ENCODE data around the gene ZNF76. TPM values are rescaled to one million over a fixed set of nuclear protein-coding genes. Genes with fewer than 3 reads are reported as not detected.

The ZNF76 gene
- total and polyA plus RNA-seq, 9 of the 15 experiments (the other 6 are each of a cell fraction or from before 2014, with no cell fraction given), result 1.2 to 17.8 (median 10.7) TPM

DNA sequence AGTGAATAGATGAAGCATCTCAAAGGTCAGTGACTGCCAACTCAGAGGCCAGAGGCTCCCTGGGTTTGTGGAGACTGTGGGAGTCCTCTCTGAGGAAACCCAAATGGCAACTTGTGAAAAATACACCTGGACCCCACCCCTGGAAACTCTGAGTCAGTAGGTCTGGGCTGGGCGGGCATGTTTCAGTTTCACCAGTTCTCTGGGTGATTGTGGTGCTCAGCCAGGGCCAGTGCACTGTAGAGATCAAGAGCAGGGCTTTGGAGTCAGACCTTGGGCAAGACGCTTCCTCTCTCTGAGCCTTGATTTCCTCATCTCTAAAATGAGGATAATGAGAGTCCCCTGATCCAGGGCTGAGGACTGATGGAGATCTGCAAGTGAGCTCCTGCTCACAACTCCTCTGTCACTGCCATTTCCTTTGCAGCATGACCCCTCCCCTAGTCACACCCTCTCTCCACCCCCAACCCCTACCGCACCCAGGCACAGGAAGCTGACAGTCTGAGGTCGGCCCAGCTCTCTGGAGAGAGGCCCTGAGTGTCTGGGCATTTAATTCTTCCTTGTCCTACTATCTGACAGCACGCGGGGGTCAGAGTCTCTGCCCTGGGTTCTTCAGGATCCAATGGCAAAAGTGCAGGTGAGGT is 43.2 kb downstream of the ZNF76 start:
- peak overlapping the region; percentile 31 to 81; a peak in 2 of 4 replicates for H3K9ac ChIP-seq (ENCODE audit: insufficient read depth in 1 of 2, low read depth in 2 of 2, low read length in 2 of 2)
- H3K4me1 ChIP-seq (replicated peaks in 1 of 2; ENCODE audit: control insufficient read depth in 2 of 2, insufficient read depth in 2 of 2, low read length in 2 of 2), result peaks cover 38 to 41% of the 10 kb centered on the region in 2 experiments
- H3K4me3 ChIP-seq, result no peak overlapping the region
- H4K20me1 ChIP-seq (replicated peaks; ENCODE audit: control insufficient read depth, insufficient read depth, low read length), result no peaks in the 10 kb centered on the region
- in situ Hi-C loops (cut with MboI) (loop anchor here (10.0 kb wide), 1 partner anchor 152 kb away; the partner anchor contains the start of gene FANCE), intact Hi-C loops (cut with micrococcal nuclease) (no loop called here)
- FAIRE-seq (peak; percentile 58), DNase-seq (ENCODE audit: extremely low read depth in 1 of 4, low spot score in 3 of 4) (peak; percentile 74 to 85 (median 80)), ATAC-seq (peak; percentile 86)
- ChIA-PET CTCF (ENCODE audit: low intra/inter-chr PET ratio) (no interaction called here), POLR2A (interaction anchor here (0.6 to 1.3 kb wide), 6 partner anchors 17 to 987 kb away, joined by 3 to 5 read pairs (median 4); partner anchors contain the start of gene PPARD)
- peak overlapping the region; percentile 57; the same call in 1 of the 3 replicates for H3K27ac ChIP-seq (ENCODE audit: extremely low read depth, low read depth, low read length)
- H3K4me2 ChIP-seq (ENCODE audit: insufficient read depth, low read length), result peak overlapping the region; percentile 68
- no TSS peak for BruUV-seq (replicated peaks)
- H2AFZ ChIP-seq (ENCODE audit: low read depth, low read length), result peak overlapping the region; percentile 79
- no peaks in the 10 kb centered on the region for H3K9me3 ChIP-seq (replicated peaks; ENCODE audit: control insufficient read depth, insufficient read depth, low read depth, low read length)
- no peaks in the 10 kb centered on the region for H3K27me3 ChIP-seq (ENCODE audit: control insufficient read depth in 2 of 2, insufficient read depth in 2 of 2, low read length in 2 of 2)
- H3K9me1 ChIP-seq (ENCODE audit: control insufficient read depth, insufficient read depth, low read length), result no peaks in the 10 kb centered on the region
- peaks cover 6% of the 10 kb centered on the region; the same call in 1 of the 3 replicates for H3K36me3 ChIP-seq (ENCODE audit: control insufficient read depth, insufficient read depth, low read length)
- 21% methylated on average over 6 of the region's 6 CpGs for WGBS (ENCODE audit: insufficient coverage, low coverage, missing lambda C conversion rate)
- peaks cover 21% of the 10 kb centered on the region for H3K79me2 ChIP-seq (ENCODE audit: control insufficient read depth, insufficient read depth, low read length)
- TF ChIP-seq, protein P1, sequence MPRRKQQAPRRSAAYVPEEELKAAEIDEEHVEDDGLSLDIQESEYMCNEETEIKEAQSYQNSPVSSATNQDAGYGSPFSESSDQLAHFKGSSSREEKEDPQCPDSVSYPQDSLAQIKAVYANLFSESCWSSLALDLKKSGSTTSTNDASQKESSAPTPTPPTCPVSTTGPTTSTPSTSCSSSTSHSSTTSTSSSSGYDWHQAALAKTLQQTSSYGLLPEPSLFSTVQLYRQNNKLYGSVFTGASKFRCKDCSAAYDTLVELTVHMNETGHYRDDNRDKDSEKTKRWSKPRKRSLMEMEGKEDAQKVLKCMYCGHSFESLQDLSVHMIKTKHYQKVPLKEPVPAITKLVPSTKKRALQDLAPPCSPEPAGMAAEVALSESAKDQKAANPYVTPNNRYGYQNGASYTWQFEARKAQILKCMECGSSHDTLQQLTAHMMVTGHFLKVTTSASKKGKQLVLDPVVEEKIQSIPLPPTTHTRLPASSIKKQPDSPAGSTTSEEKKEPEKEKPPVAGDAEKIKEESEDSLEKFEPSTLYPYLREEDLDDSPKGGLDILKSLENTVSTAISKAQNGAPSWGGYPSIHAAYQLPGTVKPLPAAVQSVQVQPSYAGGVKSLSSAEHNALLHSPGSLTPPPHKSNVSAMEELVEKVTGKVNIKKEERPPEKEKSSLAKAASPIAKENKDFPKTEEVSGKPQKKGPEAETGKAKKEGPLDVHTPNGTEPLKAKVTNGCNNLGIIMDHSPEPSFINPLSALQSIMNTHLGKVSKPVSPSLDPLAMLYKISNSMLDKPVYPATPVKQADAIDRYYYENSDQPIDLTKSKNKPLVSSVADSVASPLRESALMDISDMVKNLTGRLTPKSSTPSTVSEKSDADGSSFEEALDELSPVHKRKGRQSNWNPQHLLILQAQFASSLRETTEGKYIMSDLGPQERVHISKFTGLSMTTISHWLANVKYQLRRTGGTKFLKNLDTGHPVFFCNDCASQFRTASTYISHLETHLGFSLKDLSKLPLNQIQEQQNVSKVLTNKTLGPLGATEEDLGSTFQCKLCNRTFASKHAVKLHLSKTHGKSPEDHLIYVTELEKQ (CRISPR knock-in tag; IDR thresholded peaks at IDR 0.05), result no peak
- TF ChIP-seq CBX8 (IDR thresholded peaks at IDR 0.05; ENCODE audit: borderline replicate concordance, extremely low read depth, low read depth, low read length, poor library complexity, severe bottlenecking) (no peak), ELF4 (CRISPR knock-in tag; IDR thresholded peaks at IDR 0.05) (no peak), ASH1L (IDR thresholded peaks at IDR 0.05; ENCODE audit: borderline replicate concordance, low read depth, partially characterized antibody) (no peak), RBM15 (IDR thresholded peaks at IDR 0.05; ENCODE audit: insufficient read depth, low read length) (no peak), ILK (tag; IDR thresholded peaks at IDR 0.05; ENCODE audit: borderline replicate concordance, low read depth) (no peak), POLR2A (conservative IDR thresholded peaks at IDR 0.05) (0 out of 2 replicates have a peak, but pooled peaks have one; percentile 22), RFX7 (CRISPR knock-in tag; IDR thresholded peaks at IDR 0.05) (no peak), SIN3B (IDR thresholded peaks at IDR 0.05; ENCODE audit: low read depth) (no peak), DDX20 (tag; IDR thresholded peaks at IDR 0.05; ENCODE audit: low read depth) (no peak), PHF21A (IDR thresholded peaks at IDR 0.05; ENCODE audit: borderline replicate concordance, low read depth) (no peak), ZC3H4 (CRISPR knock-in tag; IDR thresholded peaks at IDR 0.05; ENCODE audit: borderline replicate concordance) (no peak), JUND (IDR thresholded peaks at IDR 0.05; ENCODE audit: borderline replicate concordance, low read depth, low read length) (0 out of 2 replicates have a peak, but pooled peaks have one; percentile 8), JUND (tag; IDR thresholded peaks at IDR 0.05; ENCODE audit: borderline replicate concordance, low read depth, low read length) (peak; percentile 17; the same call in 1 of the 3 replicates)
- TF ChIP-seq, protein P2, sequence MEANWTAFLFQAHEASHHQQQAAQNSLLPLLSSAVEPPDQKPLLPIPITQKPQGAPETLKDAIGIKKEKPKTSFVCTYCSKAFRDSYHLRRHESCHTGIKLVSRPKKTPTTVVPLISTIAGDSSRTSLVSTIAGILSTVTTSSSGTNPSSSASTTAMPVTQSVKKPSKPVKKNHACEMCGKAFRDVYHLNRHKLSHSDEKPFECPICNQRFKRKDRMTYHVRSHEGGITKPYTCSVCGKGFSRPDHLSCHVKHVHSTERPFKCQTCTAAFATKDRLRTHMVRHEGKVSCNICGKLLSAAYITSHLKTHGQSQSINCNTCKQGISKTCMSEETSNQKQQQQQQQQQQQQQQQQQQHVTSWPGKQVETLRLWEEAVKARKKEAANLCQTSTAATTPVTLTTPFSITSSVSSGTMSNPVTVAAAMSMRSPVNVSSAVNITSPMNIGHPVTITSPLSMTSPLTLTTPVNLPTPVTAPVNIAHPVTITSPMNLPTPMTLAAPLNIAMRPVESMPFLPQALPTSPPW (CRISPR knock-in tag; IDR thresholded peaks at IDR 0.05), result peak; percentile 58

All from K562 (cell line).